T-helper 9 cell (primary cell): ENCODE measurements around the gene MECP2.

Source experiments
- DNase-seq: peaks from one replicate; pipeline ENCODE4 v3.0.0-alpha.2; 2020

The MECP2 gene

GRCh38 chrX:154115071-154115470 lies 17.6 kb upstream of the MECP2 start:
- no peak for DNase-seq

GRCh38 chrX:154114652-154115051 lies 17.1 kb upstream of the MECP2 start:
- DNase-seq, result no peak

GRCh38 chrX:154113729-154114128 lies 16.2 kb upstream of the MECP2 start:
- DNase-seq, result no peak

GRCh38 chrX:154098551-154098950 lies 1.0 kb upstream of the MECP2 start:
- DNase-seq, result no peak

GRCh38 chrX:154097003-154097588 lies 421 bp downstream of the MECP2 start:
- peak; percentile 62 for DNase-seq

- DNase-seq, result no peak
Measured at GRCh38 chrX:154096140-154097002, 1.1 kb downstream of the MECP2 start.

GRCh38 chrX:154094833-154095232 lies 2.7 kb downstream of the MECP2 start:
- DNase-seq, result no peak

- DNase-seq, result no peak
Measured at GRCh38 chrX:154093965-154094364, 3.6 kb downstream of the MECP2 start.

GRCh38 chrX:154092371-154092770 lies 5.1 kb downstream of the MECP2 start:
- no peak for DNase-seq

GRCh38 chrX:154091678-154092077 lies 5.8 kb downstream of the MECP2 start:
- DNase-seq, result no peak

- no peak for DNase-seq
Measured at GRCh38 chrX:154090731-154091130, 6.8 kb downstream of the MECP2 start.

- no peak for DNase-seq
Measured at GRCh38 chrX:154084449-154085300, 12.8 kb downstream of the MECP2 start.

GRCh38 chrX:154083126-154083517 lies 14.4 kb downstream of the MECP2 start:
- DNase-seq, result no peak

- no peak for DNase-seq
Measured at GRCh38 chrX:154082396-154083125, 15.0 kb downstream of the MECP2 start.

GRCh38 chrX:154077101-154077500 lies 20.4 kb downstream of the MECP2 start:
- DNase-seq, result no peak

- DNase-seq, result no peak
Measured at GRCh38 chrX:154074199-154074598, 23.3 kb downstream of the MECP2 start.

- no peak for DNase-seq
Measured at GRCh38 chrX:154072192-154072591, 25.3 kb downstream of the MECP2 start.

- DNase-seq, result no peak
Measured at GRCh38 chrX:154068560-154068959, 29.0 kb downstream of the MECP2 start.

GRCh38 chrX:154064637-154065435 lies 32.7 kb downstream of the MECP2 start:
- no peak for DNase-seq

GRCh38 chrX:154063234-154063633 lies 34.3 kb downstream of the MECP2 start:
- DNase-seq, result no peak

GRCh38 chrX:154061801-154062200 lies 35.7 kb downstream of the MECP2 start:
- DNase-seq, result no peak

- DNase-seq, result no peak
Measured at GRCh38 chrX:154059729-154060245, 37.7 kb downstream of the MECP2 start.
